HG03159 (cell line): Measurements from ENCODE around the gene SPSB2.

Experiments used
- ATAC-seq: cut with Tn5 transposase; IDR thresholded peaks from one replicate; pipeline ENCODE4 v1.9.1; 2021; ENCODE audit warnings: mild to moderate bottlenecking, moderate library complexity; ENCODE audit not compliant: unreplicated experiment

SPSB2 gene

DNA sequence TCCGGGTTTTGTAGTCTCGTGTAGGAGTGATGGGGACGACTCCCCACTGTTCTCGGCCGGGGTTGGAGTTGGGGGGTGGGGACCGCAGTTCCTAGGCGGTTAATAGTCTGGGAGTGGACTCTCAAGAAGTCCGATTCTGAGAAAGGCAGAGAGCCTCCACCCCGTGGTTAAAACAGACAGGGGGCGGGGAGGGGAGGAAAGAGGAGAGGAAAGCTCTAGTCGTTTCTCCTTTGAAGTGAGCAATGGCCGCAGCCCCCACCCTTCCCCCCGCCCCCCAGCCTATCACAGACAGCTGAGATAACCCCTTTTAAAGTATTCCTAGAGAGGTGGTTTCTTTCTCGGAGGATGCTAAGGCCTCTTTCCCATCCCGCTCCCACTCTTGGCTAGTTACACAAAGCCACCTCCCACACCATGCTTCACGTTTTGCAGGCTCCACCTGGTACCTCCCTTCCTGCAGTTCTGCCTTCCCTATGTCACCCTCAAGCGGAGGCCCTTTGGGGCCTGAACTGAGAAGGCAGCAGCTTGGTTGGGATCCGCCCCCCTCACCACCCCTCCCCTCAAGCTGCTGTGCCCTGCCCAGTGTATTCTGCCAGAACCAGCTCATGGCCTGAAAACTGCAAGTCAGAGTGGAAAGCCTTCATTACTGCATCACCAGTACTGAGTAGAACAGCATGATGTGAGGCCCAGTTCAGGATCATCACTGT, 20.3 kb downstream of the SPSB2 start:
- ATAC-seq, result no peak

DNA sequence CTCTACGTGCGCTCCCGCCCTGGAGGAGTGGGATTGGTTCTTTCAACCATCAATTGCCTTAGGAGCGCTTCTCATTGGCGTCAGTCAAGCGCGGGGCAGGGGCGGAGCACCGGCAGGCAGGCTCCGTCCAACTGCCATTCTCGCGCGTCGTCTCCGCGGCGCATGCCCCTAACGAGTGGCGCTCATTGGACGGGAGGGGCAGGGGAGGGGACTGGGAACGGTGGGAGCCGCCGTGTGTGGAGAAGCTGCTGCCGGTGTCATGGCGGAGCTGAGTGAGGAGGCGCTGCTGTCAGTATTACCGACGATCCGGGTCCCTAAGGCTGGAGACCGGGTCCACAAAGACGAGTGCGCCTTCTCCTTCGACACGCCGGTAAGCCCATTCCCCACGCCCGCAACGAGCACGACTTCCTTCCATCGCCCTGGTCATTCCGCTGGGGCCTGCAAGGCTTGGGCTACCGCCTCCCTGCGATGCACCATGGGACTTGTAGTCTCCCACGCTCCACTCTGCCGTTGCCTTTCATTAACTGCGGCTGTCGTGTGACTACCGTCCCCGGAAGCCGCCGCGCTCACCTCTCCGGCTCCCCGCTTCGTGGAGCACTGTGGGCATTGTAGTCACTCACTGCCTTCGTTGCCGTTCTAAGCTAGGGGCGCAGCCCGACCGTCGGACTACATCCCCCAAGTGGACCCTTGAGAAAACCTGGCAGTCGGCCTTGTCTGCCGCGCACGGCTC, 21.0 kb downstream of the SPSB2 start, which contains the start of gene USP5:
TSS of gene USP5 (plus strand) at position 230 of the 730 bp plus-strand sequence. CDS start at position 260, 30 bp downstream.
- peak; percentile 68 for ATAC-seq

DNA sequence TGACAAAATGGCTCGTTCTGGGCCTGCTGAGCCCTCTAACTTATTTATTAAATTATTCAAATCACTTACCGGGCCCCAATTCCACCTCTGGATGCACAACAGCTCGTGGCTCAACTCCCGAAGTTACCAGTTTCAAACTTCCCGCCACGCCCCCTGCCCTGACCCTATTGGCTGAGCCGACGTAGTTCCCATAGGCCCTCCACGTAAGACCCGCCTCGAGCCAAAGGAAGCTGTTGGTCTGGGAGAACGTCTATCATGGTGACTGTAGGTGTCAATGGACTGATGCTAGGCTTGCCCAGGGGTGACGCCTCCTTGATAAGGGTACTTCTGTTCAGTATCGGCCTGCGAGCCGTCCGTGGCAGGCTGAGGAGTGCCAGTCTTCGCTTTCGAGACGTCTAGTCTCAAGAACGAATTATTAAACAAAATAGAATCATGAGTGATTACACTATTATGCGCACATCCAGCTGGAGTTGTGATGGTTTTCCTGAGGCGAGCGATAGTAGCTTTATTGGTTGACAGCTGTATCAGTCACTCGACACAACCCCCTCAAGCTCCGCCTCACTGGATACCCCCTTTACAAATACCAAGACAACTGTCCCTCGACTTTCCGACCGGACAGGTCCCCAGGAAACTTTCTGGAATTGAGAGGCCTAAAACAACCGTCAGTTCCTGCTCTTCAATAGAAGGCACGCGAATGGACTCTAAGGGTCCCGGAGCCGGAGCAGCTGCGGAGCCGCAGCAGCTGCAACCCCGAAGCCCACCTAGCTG, 21.8 kb downstream of the SPSB2 start, which contains the start of gene CDCA3:
TSS of gene CDCA3 (minus strand) at position 134 of the 768 bp plus-strand sequence. CDS start 334 bp downstream, outside the sequence.
- ATAC-seq, result peak; percentile 59

DNA sequence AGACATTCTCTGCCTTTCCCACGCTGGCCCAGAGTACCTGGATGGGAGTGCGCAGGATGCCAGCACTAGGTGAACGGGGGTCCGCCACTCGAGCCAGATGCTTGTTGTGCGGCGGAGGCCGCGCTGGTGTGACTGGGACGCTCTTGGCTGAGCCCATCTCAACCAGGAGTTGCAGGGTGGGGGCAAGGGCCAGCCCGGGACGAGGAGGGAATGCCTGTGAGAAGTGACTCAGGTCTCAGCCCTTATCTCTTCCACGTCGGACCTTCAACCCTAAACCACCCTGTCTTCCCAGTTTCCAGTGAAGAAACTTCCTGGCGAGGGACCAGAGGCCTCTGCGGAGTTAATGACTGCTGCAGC, 22.3 kb downstream of the SPSB2 start:
- no peak for ATAC-seq

DNA sequence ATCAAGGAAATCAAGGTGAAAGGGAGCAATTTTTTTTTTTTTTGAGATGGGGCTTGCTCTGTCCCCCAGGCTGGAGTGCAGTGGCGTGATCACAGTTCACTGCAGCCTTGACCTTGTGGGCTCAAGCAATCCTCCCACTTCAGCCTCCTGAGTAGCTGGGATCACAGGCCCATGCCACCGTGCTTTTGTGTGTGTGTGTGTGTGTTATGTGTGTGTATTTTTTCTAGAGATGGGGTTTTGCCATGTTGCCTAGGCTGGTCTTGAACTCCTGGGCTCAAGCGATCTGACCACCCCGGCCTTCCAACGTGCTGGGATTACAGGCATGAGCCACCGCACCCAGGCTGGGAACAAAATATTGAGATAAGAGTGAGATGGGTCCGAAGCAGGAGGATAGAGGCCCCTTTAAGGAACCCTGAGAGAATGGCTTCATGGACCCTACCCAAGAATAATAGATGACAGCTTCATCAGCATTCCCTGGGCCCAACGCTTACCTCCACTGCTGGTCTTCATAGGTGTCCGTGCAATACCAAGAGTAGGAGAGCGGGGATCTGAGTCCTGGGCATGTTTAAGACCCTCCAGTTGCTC, 23.0 kb downstream of the SPSB2 start:
- ATAC-seq, result no peak

DNA sequence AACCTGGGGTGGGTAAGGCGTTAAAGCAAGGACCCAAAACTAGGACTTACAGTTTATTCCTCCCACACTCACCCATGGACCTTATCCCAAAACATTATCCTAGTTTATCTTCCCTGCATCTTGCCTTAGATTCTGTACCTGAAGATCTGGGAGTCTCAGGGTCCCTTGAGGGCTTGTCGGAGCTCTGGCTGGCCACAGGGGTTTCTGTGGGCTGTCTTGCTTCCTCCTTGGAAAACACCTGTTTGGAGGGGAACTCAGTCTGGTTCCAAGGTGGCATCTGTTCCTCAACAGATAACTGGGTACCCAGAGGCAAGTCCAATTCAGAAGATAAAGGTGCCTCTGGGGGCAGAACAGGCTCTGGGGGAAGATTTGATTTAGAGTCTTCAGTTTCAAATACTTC, 23.7 kb downstream of the SPSB2 start:
- no peak for ATAC-seq

DNA sequence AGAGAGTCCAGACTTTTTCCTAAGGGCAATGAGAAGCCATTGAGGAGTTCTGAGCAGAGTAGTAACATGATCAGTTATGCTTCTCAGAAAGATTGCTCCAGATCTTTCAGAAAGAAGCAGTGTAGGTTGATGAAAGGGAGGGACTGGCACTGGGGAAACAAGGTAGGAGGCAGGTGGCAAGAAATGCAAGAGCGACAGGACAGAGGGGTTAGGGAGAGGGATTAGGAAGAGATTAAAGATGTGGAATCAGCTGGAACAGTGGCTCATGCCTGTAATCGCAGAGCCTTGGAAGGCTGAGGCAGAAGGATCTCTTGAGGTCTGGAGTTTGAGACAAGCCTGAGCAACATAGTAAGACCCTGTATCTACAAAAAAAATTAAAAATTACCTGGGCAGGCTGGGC, 25.4 kb downstream of the SPSB2 start:
- ATAC-seq, result no peak

DNA sequence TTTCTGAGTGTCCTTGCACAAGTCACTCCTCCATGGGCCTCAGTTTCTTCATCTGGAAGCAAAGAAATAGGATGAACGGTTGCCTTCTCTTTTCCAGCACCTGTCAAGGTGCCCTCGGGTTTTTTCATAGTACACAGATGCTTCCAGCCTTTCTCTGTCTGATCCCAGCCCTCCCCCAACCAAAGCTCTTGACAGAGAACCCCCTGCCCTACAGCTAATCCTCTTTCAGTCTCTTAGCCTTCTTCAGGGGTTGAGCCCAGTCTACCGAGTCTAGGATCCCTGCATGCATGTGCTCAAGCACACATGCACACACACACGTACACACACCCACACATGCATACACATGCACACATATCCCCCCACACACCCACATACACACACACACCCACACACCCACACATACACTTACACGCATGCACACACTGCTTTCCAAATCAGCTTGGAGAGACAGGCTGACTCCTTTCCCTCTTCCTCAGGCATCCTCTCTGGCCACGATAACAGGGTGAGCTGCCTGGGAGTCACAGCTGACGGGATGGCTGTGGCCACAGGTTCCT, 26.7 kb downstream of the SPSB2 start:
- ATAC-seq, result no peak

DNA sequence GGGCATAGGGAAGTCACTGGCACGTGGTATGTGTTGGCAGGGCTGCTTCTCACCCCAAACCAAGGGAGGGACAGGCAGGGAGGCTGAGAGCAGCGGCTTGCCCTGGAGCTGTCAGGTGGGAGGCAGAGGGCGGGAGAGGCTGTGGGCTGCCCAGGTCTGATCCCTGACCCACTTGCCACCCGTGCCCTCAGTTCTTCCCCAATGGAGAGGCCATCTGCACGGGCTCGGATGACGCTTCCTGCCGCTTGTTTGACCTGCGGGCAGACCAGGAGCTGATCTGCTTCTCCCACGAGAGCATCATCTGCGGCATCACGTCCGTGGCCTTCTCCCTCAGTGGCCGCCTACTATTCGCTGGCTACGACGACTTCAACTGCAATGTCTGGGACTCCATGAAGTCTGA, 27.7 kb downstream of the SPSB2 start:
- ATAC-seq, result no peak

DNA sequence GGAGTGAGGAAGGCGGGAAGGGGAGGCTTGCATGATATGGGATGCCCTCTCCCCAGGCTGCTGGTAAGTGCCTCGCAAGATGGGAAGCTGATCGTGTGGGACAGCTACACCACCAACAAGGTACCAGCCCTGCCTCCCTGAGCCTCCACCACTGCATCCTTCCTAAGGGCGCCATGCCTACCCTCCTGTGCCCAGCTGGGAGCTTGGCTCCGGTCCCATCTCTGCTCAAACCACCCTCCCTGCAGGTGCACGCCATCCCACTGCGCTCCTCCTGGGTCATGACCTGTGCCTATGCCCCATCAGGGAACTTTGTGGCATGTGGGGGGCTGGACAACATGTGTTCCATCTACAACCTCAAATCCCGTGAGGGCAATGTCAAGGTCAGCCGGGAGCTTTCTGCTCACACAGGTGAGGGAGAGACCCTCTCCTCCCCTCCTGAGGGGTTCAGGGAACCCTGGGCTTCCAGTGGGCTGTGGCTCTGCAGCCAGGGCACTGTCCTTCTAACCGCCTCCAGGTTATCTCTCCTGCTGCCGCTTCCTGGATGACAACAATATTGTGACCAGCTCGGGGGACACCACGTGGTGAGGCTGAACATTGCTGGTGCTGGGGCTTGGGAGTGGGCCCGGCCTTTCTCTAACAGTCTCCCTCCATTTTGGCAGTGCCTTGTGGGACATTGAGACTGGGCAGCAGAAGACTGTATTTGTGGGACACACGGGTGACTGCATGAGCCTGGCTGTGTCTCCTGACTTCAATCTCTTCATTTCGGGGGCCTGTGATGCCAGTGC, 29.8 kb downstream of the SPSB2 start:
- ATAC-seq, result no peak

DNA sequence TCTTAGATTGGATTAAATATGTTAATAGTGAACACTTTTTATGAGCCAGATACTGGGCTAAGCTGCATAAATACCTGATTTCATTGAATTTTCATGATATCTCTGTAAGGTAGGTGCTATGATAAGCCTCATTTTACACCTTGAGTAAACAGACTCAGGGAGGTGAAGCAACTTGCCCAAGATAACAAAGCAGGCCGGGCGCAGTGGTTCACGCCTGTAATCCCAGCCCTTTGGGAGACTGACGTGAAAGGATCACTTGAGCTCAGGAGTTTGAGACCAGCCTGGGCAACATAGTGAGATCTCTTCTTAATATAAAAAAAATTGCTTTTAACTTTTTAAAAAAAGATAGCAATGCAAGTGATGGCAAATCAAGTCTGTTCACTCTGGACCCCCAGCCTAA, 31.0 kb downstream of the SPSB2 start:
- no peak for ATAC-seq

DNA sequence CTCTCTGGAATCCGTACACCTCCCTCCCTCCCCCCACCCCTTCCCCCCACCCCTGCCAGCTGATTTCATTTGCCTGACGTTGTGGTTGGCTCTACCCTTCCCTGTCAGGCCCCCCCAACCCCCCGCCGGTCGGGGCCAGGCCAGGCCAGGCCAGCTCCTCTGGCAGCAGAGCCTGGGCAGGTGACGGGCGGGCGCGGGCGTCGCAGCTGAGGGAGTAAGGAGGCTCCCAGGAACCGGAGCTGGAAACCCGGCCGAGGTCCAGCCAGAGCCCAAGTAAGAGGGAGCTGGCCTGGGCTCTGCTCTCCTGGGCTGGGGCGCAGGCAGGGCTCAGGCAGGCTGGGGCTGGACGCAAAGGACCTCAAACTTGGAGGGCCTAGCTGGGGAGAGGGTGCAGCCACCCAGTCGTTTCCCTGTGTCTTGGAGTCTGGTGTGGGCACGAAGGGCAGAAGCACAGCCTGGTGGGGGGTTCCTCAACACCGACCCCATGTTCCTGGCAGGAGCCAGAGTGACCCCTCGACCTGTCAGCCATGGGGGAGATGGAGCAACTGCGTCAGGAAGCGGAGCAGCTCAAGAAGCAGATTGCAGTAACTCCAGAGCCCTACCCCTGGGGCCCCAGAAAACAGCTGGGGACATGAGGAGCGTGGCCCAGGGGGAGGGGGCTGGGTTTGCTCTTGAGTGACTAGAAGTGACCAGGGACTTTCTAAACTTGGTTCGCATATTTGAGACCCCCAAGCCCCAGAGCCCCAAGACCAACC, 32.2 kb downstream of the SPSB2 start, which contains the start of gene GNB3:
TSS of gene GNB3 (plus strand) at position 165 of the 755 bp plus-strand sequence. CDS start at position 528, 363 bp downstream.
- no peak for ATAC-seq

DNA sequence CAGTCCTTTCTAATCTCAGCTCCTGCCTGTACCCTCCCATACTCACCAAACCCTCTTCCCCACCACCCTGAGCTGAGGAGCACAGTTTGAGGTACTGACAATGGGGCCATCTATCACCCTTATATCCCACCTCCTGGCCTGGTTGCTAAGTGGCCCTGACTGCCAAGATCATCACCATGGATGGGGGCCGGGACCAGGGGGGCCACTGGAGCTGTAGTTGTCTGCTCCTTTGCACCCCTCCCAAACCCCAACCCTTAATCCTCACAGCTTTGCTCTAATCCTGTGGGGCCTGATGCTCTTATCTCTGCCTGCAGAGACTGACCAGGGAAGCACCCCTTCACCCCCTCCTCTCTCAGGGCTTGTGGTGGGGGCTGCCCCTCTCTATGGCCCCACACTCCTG, 32.8 kb downstream of the SPSB2 start:
- ATAC-seq, result no peak

DNA sequence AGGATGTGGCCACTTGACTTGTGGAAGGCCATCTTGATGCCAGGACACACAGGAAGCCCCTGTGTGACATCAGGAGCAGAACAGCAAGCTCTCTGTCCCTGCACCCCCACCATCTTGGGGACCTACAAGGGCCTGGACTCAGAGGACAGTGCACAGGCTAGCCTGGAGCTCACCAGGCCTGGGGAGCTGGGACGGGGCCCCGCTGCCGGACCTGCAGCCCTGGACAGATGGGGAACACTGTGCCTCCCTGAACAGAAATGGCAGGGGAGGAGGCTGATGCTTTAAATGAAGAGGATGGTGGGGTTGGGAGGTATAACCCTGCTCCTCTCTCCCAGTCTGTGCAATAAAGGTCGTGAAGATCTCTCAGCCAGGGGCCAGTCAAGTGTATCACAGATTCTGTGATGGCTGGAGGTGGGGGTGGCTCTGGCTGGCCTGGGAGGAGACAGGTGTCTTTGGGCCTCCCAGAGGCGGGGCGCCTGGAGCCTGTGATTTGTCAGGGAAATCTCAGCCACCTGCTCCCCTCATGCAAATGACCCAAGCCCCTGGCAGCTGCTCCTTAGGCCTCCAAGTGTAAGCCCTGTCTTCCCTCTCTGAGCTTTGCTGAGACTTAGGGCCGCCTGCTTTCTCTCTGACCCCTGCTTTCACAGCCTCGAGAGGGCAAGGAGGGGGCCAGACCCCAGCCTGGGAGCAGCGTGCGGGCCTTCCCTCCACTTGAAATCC, 33.5 kb downstream of the SPSB2 start:
- ATAC-seq, result peak; percentile 75

DNA sequence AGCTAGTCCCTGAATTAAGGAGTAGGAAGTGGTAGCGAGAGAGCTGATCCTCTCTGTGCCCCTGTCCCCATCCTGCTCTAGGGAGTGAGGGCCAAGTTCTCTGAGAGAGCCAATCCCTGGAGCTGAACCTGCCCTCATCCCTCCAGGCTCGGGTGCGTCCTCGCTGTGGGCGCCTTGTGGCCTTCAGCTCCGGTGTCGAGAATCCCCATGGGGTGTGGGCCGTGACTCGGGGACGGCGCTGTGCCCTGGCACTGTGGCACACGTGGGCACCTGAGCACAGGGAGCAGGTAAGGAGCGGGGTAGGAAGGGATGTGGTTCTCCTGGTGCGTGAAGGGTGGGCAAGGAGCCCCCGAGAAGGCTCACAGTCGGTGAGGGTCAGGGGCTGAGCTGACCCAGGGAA, 34.2 kb downstream of the SPSB2 start:
- no peak for ATAC-seq

DNA sequence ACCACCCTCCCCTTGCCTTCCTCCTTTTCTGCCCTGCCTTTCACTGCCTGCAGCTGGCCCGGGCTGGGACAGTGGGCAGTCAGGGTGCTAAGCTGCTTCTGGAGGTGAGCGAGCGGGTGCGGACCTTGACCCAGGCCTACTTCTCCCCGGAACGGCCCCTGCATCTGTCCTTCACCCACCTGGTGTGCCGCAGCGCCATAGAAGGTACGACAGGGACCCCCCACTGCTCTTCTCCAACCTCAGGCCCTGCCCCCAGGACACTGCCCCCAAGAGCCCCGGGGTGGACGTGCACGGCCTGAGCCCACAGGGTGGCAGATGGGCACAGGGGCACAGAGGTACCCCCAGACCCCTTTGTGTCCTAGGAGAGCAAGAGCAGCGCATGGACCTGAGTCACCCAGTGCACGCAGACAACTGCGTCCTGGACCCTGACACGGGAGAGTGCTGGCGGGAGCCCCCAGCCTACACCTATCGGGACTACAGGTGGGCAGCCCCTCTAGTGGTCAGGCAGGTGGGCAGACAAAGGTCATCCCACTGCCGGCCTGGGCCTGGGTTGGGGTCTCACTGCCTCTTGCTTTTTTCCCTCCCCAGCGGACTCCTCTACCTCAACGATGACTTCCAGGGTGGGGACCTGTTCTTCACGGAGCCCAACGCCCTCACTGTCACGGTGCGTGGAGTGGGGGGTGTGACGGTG, 35.6 kb downstream of the SPSB2 start:
- no peak for ATAC-seq

DNA sequence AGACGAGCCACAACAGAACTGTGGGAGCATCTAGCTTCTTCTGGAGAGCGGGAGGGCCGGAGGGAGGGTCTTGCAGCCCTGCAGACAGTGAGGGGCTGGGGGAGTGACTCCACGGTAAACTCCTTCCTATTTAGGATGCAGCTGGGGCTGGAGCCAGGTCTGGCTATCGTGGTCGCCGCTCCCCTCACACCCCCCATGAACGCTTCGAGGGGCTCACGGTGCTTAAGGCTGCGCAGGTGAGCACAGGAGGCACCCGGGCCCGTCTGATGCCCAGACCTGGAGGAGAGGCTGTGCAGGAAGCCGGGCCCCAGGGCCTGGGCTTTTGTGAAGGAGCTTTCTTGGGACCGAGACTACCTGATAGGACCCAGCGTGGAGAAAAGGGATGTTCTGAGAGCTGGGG, 36.3 kb downstream of the SPSB2 start:
- no peak for ATAC-seq

DNA sequence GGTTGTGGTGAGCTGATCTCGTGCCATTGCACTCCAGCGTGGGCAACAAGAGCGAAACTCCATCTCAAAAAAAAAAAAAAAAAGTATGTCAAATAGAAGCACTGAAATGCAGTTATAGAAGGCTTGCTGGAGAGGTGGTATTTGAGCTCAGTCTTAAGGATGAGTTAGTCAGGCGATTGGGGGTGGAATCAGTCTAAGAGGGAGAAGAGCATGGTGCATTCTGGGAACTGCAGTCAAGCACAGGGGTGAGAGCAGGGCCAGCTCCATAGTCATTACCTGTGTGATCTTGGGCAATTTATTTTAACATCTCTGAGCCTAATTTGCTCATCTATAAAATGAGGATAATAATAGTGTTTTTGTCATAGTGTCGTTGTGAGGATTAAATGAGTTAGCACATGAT, 38.2 kb downstream of the SPSB2 start:
- no peak for ATAC-seq
